Parathyroid adenoma (tissue), 2 donors: ENCODE results near the gene SSU72.
"Not testable (repeated sequence)": the region's sequence is repeated elsewhere in the genome, so short reads cannot be mapped to it uniquely, and the experiment has no call there.

ENCODE experiments used
- H2AFZ ChIP-seq: fragments of 300-600 bp; sonication (generic); one replicate; pipeline ENCODE4 v1.7.0; 2017; ENCODE audit warnings: antibody characterized with exemption, mild to moderate bottlenecking
- H3K27ac ChIP-seq: fragments of 300-600 bp; sonication (generic); one replicate; pipeline ENCODE4 v1.7.0; 2017
- H3K27me3 ChIP-seq: fragments of 300-600 bp; sonication (generic); one replicate; pipeline ENCODE4 v1.7.0; 2017; ENCODE audit warnings: low read length; ENCODE audit not compliant: control insufficient read depth, insufficient read depth
- H3K36me3 ChIP-seq: fragments of 300-600 bp; sonication (generic); one replicate; pipeline ENCODE4 v1.7.0; 2017; ENCODE audit warnings: low read length; ENCODE audit not compliant: control insufficient read depth, insufficient read depth
- H3K4me1 ChIP-seq: fragments of 300-600 bp; sonication (generic); one replicate; pipeline ENCODE4 v1.7.0; 2017; ENCODE audit warnings: control low read depth
- H3K4me2 ChIP-seq: fragments of 300-600 bp; sonication (generic); one replicate; pipeline ENCODE4 v1.7.0; 2017; ENCODE audit warnings: low read length
- H3K4me3 ChIP-seq: fragments of 300-600 bp; sonication (generic); one replicate; pipeline ENCODE4 v1.7.0; 2017; ENCODE audit warnings: low read depth, low read length
- H3K79me2 ChIP-seq: fragments of 300-600 bp; sonication (generic); one replicate; pipeline ENCODE4 v1.7.0; 2017; ENCODE audit warnings: control low read depth
- H3K9ac ChIP-seq: fragments of 300-600 bp; sonication (generic); one replicate; pipeline ENCODE4 v1.7.0; 2017; ENCODE audit warnings: mild to moderate bottlenecking
- H3K9me3 ChIP-seq: fragments of 300-600 bp; sonication (generic); one replicate; pipeline ENCODE4 v1.7.0; 2017; ENCODE audit warnings: low read length; ENCODE audit not compliant: control insufficient read depth
- TF ChIP-seq, protein P1 (sequence below): fragments of 300-600 bp; sonication (generic); IDR thresholded peaks from one replicate; pipeline ENCODE4 v1.7.0; 2017; ENCODE audit warnings: antibody characterized with exemption, mild to moderate bottlenecking
- donor health status: primary hyperparathyroidism.

The SSU72 gene

GRCh38 chr1:1534401-1535154 is 40.1 kb downstream of the SSU72 start:
- no peak overlapping the region for H3K4me3 ChIP-seq
- no peak overlapping the region for H2AFZ ChIP-seq
- no peaks in the 10 kb centered on the region for H3K79me2 ChIP-seq
- no peaks in the 10 kb centered on the region for H3K9me3 ChIP-seq
- TF ChIP-seq, protein P1, sequence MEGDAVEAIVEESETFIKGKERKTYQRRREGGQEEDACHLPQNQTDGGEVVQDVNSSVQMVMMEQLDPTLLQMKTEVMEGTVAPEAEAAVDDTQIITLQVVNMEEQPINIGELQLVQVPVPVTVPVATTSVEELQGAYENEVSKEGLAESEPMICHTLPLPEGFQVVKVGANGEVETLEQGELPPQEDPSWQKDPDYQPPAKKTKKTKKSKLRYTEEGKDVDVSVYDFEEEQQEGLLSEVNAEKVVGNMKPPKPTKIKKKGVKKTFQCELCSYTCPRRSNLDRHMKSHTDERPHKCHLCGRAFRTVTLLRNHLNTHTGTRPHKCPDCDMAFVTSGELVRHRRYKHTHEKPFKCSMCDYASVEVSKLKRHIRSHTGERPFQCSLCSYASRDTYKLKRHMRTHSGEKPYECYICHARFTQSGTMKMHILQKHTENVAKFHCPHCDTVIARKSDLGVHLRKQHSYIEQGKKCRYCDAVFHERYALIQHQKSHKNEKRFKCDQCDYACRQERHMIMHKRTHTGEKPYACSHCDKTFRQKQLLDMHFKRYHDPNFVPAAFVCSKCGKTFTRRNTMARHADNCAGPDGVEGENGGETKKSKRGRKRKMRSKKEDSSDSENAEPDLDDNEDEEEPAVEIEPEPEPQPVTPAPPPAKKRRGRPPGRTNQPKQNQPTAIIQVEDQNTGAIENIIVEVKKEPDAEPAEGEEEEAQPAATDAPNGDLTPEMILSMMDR = no peak
- H3K27ac ChIP-seq = no peak overlapping the region
- no peaks in the 10 kb centered on the region for H3K4me1 ChIP-seq
- H3K27me3 ChIP-seq = no peaks in the 10 kb centered on the region
- no peak overlapping the region for H3K9ac ChIP-seq
- no peak overlapping the region for H3K4me2 ChIP-seq
- no peaks in the 10 kb centered on the region for H3K36me3 ChIP-seq

GRCh38 chr1:1533894-1534291 is 40.8 kb downstream of the SSU72 start:
- H3K4me2 ChIP-seq, H3K9ac ChIP-seq, H2AFZ ChIP-seq, H3K27ac ChIP-seq, H3K79me2 ChIP-seq, H3K27me3 ChIP-seq, H3K9me3 ChIP-seq, H3K4me3 ChIP-seq, H3K36me3 ChIP-seq, H3K4me1 ChIP-seq: not testable (repeated sequence)

DNA sequence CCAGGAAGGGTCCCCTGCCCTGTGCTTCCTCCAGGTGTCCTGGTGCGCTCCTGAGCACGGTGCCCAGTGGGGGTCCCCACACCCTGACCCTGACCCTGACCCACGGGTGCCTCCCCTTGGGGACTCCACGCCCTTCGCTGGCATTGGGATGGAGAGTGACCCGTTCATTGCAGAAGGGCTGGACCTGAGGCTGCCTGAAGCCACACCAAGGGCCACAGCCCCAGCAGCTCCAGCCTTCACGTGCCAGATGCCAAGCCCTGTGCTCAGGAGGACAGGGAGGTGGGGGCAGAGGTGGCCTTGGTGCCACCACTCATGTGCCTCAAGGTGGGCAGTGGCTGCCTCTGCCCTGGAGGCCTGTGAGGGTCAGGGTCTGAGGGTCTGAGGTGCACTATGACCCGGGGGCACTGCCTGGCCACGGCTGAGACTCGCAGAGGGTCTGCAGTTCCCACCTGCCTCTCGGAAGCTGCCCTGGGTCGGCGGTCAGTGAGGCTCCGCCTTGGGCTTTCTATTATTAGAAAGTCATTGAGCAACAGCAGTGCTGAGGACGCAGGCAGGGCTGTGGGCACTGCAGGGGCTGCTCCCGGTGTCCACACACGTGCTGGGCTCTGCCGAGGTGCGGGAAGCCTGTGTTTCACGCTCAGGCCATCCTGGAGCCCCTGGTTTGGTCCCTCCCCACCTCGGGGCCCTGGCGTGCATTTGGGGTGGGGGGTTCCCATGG is 41.3 kb downstream of the SSU72 start:
- H3K27ac ChIP-seq, H3K27me3 ChIP-seq, H3K9ac ChIP-seq, H3K9me3 ChIP-seq, H3K36me3 ChIP-seq, H3K4me1 ChIP-seq, H3K79me2 ChIP-seq, H2AFZ ChIP-seq, H3K4me3 ChIP-seq, H3K4me2 ChIP-seq: not testable (repeated sequence)

DNA sequence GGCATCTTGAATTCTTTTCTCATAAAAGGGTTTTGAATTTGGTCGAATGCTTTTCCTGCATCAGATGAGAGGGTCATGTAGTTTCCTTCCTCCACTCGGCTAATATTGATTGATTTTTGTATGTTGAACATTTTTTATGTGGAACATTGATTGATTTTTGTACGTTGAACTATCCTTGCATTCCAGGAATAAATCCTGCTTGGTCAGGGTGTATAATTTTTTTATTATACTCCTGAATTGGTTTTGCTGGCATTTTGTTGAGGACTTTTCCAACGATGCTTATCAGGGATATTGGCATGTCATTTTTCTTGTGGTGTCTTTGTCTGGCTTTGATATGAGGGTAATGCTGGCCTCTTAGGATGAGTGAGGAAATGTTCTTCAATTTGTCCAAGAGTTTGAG is 42.7 kb downstream of the SSU72 start:
- H2AFZ ChIP-seq = no peak overlapping the region
- H3K9me3 ChIP-seq = no peaks in the 10 kb centered on the region
- no peaks in the 10 kb centered on the region for H3K36me3 ChIP-seq
- no peak overlapping the region for H3K9ac ChIP-seq
- H3K4me2 ChIP-seq = no peak overlapping the region
- H3K27ac ChIP-seq = no peak overlapping the region
- no peak overlapping the region for H3K4me3 ChIP-seq
- TF ChIP-seq, protein P1 = no peak
- H3K4me1 ChIP-seq = no peaks in the 10 kb centered on the region
- no peaks in the 10 kb centered on the region for H3K27me3 ChIP-seq
- H3K79me2 ChIP-seq = no peaks in the 10 kb centered on the region

DNA sequence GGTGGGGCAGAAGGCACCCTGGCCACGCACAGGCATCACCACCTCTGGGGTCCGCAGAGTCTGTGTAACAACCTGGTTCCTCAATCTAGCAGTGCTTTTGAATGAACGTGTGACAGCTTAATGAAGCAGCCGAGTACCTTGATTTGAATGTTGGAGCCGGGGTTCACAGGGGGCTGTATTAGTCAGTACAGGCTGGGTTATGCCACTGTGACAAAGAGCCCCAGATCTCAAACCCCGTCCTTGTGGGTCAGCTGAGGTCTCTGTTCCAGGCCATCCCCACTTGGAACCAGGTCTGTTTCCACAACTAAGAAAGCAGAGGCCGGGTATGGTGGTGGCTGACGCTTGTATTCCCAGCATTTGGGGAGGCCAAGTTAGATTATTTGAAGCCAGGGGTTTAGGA is 44.7 kb downstream of the SSU72 start:
- Histone ChIP-seq H3K9ac (no peak overlapping the region), H3K4me1 (no peaks in the 10 kb centered on the region), H2AFZ (no peak overlapping the region), H3K27me3 (no peaks in the 10 kb centered on the region), H3K4me2 (no peak overlapping the region), H3K79me2 (no peaks in the 10 kb centered on the region), H3K36me3 (no peaks in the 10 kb centered on the region), H3K9me3 (no peaks in the 10 kb centered on the region), H3K4me3 (no peak overlapping the region), H3K27ac (no peak overlapping the region)
- TF ChIP-seq, protein P1 = no peak
